ENCODE data around the gene PACSIN2.
A peak's percentile ranks its signal among the peaks of the same experiment; 100 is the strongest.

GRCh38 chr22:43053176-43053575 lies 38.2 kb upstream of the PACSIN2 start:
- peak; percentile 41 for TF ChIP-seq CTCF (IDR thresholded peaks at IDR 0.05)
- no peak for TF ChIP-seq ZFX (IDR thresholded peaks at IDR 0.05; ENCODE audit: borderline replicate concordance)
